Lower lobe of right lung (tissue), 2 donors: ENCODE measurements around the gene OGDH. TPM values are rescaled to one million over a fixed set of nuclear protein-coding genes. Genes with fewer than 3 reads are reported as not detected.
"Not testable (repeated sequence)": the region's sequence is repeated elsewhere in the genome, so short reads cannot be mapped to it uniquely, and the experiment has no call there.

Experiments used
- ATAC-seq, 2 donors: fragments of 200-7000 bp; cut with Tn5 transposase; one replicate each; pipeline ENCODE4 v1.9.1; 2020 to 2022; ENCODE audit warnings: mild to moderate bottlenecking in 2 of 2, moderate library complexity in 2 of 2
- DNase-seq: peaks from one replicate; pipeline ENCODE4 v3.0.0-alpha.2; 2020
- H3K27ac ChIP-seq: fragments of 200-600 bp; one replicate; pipeline ENCODE4 v1.8.0; 2022
- H3K27me3 ChIP-seq: fragments of 200-600 bp; one replicate; pipeline ENCODE4 v1.8.0; 2022; ENCODE audit warnings: low read depth
- H3K36me3 ChIP-seq: fragments of 200-600 bp; one replicate; pipeline ENCODE4 v1.8.0; 2022; ENCODE audit warnings: mild to moderate bottlenecking
- H3K4me1 ChIP-seq: fragments of 200-600 bp; one replicate; pipeline ENCODE4 v1.8.0; 2022
- H3K4me3 ChIP-seq: fragments of 200-600 bp; one replicate; pipeline ENCODE4 v1.8.0; 2022; ENCODE audit warnings: mild to moderate bottlenecking
- H3K9me3 ChIP-seq: fragments of 200-600 bp; one replicate; pipeline ENCODE4 v1.8.0; 2022
- CTCF ChIP-seq: fragments of 200-600 bp; IDR thresholded peaks from one replicate; pipeline ENCODE4 v1.8.0; 2022; ENCODE audit warnings: antibody characterized with exemption, mild to moderate bottlenecking
- intact Hi-C: fragments of 100-400 bp; cut with DNase I; formaldehyde crosslinking; loops from one replicate; pipeline ENCODE4 v1.11.0; 2022
- total RNA-seq: library from RNA; stranded (reverse); fragmentation: NEBNext Ultra II Directional; extraction: Animal tissue kit (Norgen Biotek cat#: 25700); gene quantifications from one replicate; pipeline ENCODE4 v1.2.1, GENCODE V29; 2021
- donor health status: DM: no; HTN: yes; CAD: no; lungs with severe emphysema.

OGDH gene
- total RNA-seq, 1 donor from 2014 or later = 132 TPM

GRCh38 chr7:44694766-44695165 is 88.3 kb downstream of the OGDH start:
- intact Hi-C loops = no loop called here
- Histone ChIP-seq H3K27ac (no peak overlapping the region), H3K27me3 (no peaks in the 10 kb centered on the region), H3K9me3 (no peaks in the 10 kb centered on the region), H3K4me3 (no peak overlapping the region), H3K4me1 (no peaks in the 10 kb centered on the region), H3K36me3 (peaks cover 92% of the 10 kb centered on the region)
- DNase-seq (no peak), ATAC-seq (no peak)
- no peak for TF ChIP-seq CTCF

- no peak for ATAC-seq
- no peak overlapping the region for H3K27ac ChIP-seq
These were observed 89.3 kb downstream of the OGDH start for GRCh38 chr7:44695756-44696155.

GRCh38 chr7:44696728-44697127 is 90.3 kb downstream of the OGDH start:
- H3K4me1 ChIP-seq = no peaks in the 10 kb centered on the region
- intact Hi-C loops = no loop called here
- H3K27ac ChIP-seq = no peak overlapping the region
- H3K27me3 ChIP-seq = no peaks in the 10 kb centered on the region
- no peak overlapping the region for H3K4me3 ChIP-seq
- no peak for TF ChIP-seq CTCF
- H3K36me3 ChIP-seq = peaks cover 97% of the 10 kb centered on the region
- no peak for ATAC-seq
- no peaks in the 10 kb centered on the region for H3K9me3 ChIP-seq
- peak; percentile 21 for DNase-seq

More at GRCh38 chr7:44695756-44696155, 89.3 kb downstream of the OGDH start:
- Histone ChIP-seq H3K4me1 (no peaks in the 10 kb centered on the region), H3K9me3 (no peaks in the 10 kb centered on the region), H3K27me3 (no peaks in the 10 kb centered on the region), H3K4me3 (no peak overlapping the region), H3K36me3 (peaks cover 93% of the 10 kb centered on the region)
- peak; percentile 2 for DNase-seq
- intact Hi-C loops = no loop called here
- no peak for TF ChIP-seq CTCF

- no peak for TF ChIP-seq CTCF
- no peaks in the 10 kb centered on the region for H3K27me3 ChIP-seq
- DNase-seq (no peak), ATAC-seq (no peak)
- H3K27ac ChIP-seq = no peak overlapping the region
- no peak overlapping the region for H3K4me3 ChIP-seq
- peaks cover 97% of the 10 kb centered on the region for H3K36me3 ChIP-seq
- no peaks in the 10 kb centered on the region for H3K9me3 ChIP-seq
- intact Hi-C loops = no loop called here
- no peaks in the 10 kb centered on the region for H3K4me1 ChIP-seq
These were observed 91.0 kb downstream of the OGDH start for GRCh38 chr7:44697136-44698045.

GRCh38 chr7:44698046-44698580 is 91.7 kb downstream of the OGDH start:
- no peak for DNase-seq
- ATAC-seq = no peak
- H3K36me3 ChIP-seq = peaks cover 96% of the 10 kb centered on the region
- TF ChIP-seq CTCF = no peak
- no peaks in the 10 kb centered on the region for H3K9me3 ChIP-seq
- no peak overlapping the region for H3K4me3 ChIP-seq
- intact Hi-C loops = no loop called here
- no peak overlapping the region for H3K27ac ChIP-seq
- no peaks in the 10 kb centered on the region for H3K4me1 ChIP-seq
- H3K27me3 ChIP-seq = no peaks in the 10 kb centered on the region

GRCh38 chr7:44699598-44699997 is 93.2 kb downstream of the OGDH start:
- H3K4me1 ChIP-seq, H3K27ac ChIP-seq, H3K4me3 ChIP-seq, H3K9me3 ChIP-seq, H3K27me3 ChIP-seq, DNase-seq, intact Hi-C loops, ATAC-seq: not testable (repeated sequence)
- peaks cover 91% of the 10 kb centered on the region for H3K36me3 ChIP-seq
